Astrocyte of the cerebellum (primary cell): Measurements from ENCODE around the gene GJC2.
"Not testable (repeated sequence)": the region's sequence is repeated elsewhere in the genome, so short reads cannot be mapped to it uniquely, and the experiment has no call there.

Experiments
- DNase-seq: peaks from one replicate; pipeline ENCODE4 v3.0.0-alpha.2; 2011; ENCODE audit warnings: low read depth
- H3K4me3 ChIP-seq: 2 replicates; pipeline ENCODE4 v1.5.1; 2011; ENCODE audit warnings: mild to moderate bottlenecking, low read depth, low read length, moderate library complexity
- in situ Hi-C: cut with HindIII; loops from 2 replicates; pipeline ENCODE4 v1.10.0; 2017; ENCODE audit warnings: low sequenced_read_pairs
- TF ChIP-seq, protein P1 (sequence below): IDR thresholded peaks from 2 replicates; pipeline ENCODE4 v1.5.1; 2012; ENCODE audit warnings: low read length, low read depth, moderate library complexity, mild to moderate bottlenecking; ENCODE audit errors: missing control alignments

Gene GJC2

DNA sequence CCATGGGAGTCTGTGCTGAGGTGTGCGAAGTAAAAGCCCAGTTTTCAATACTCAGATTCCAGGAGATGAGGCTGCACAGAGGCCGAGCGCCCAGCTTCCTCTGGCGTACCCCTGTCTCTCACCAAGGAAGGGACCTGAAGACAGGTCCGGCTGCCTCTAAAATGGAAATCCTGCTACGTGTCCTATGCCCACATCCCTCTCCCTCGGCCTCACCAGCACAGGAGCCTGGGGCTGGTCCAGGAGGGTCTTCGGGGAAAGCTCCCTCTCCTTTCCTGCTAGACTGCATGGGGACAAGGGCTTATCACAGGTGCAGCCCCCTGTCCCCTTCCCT is 41.0 kb upstream of the GJC2 start:
- DNase-seq: no peak
- TF ChIP-seq, protein P1, sequence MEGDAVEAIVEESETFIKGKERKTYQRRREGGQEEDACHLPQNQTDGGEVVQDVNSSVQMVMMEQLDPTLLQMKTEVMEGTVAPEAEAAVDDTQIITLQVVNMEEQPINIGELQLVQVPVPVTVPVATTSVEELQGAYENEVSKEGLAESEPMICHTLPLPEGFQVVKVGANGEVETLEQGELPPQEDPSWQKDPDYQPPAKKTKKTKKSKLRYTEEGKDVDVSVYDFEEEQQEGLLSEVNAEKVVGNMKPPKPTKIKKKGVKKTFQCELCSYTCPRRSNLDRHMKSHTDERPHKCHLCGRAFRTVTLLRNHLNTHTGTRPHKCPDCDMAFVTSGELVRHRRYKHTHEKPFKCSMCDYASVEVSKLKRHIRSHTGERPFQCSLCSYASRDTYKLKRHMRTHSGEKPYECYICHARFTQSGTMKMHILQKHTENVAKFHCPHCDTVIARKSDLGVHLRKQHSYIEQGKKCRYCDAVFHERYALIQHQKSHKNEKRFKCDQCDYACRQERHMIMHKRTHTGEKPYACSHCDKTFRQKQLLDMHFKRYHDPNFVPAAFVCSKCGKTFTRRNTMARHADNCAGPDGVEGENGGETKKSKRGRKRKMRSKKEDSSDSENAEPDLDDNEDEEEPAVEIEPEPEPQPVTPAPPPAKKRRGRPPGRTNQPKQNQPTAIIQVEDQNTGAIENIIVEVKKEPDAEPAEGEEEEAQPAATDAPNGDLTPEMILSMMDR: no peak
- in situ Hi-C loops: loop anchor here (5.0 kb wide), 1 partner anchor 104 kb away; no protein-coding TSS in a partner anchor
- H3K4me3 ChIP-seq: peak overlapping the region; percentile 84

DNA sequence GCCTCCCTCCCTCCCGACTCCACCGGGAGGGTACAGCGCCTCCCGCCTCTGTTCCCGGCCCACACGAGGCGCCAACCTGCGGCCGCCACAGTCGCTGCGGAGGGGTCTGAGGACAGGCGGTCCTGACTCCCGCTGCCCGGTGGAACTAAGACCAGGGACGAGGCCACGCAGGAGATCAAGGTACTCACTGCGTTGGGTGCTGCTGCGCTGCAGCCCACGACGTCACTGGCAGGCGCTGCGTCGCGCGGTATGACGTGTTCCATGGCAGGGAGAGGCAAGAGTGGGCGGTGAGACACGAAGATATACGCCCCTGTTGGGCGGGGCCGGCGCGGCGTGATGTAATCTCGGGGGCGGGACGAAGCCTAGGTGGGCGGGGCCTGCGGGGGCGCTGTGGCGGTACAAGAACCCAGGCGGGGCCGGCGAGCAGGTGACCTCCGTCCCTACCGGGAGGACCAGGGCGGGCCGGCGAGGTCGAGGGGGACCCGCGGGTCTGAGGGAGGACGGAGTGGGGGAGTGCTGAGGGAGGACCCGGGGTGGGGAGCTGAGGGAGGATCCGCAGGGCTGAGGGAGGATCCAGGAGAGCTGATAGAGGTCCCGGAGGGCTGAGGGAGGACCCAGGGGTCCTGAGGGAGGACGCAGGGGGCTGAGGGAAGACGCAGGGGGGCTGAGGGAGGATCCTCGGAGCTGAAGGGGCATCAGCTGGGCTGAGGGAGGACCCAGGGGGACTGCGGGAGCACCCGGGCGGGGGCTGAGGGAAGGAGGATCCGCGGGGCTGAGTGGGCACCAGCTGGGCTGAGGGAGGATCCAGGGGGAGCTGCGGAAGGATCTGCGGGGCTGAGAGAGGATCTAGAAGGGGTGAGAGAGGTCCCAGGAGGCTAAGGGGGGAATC is 40.4 kb upstream of the GJC2 start, which contains the start of gene MRPL55:
TSS of gene MRPL55 (minus strand) at position 227 of the 889 bp plus-strand sequence. CDS start 1,039 bp downstream, outside the sequence.
- TF ChIP-seq, protein P1: no peak
- H3K4me3 ChIP-seq: peak within 1 kb of the TSS; percentile 84
- in situ Hi-C loops: loop anchor here (5.0 kb wide), 1 partner anchor 103 kb away; no protein-coding TSS in a partner anchor
- peak; percentile 87 for DNase-seq

DNA sequence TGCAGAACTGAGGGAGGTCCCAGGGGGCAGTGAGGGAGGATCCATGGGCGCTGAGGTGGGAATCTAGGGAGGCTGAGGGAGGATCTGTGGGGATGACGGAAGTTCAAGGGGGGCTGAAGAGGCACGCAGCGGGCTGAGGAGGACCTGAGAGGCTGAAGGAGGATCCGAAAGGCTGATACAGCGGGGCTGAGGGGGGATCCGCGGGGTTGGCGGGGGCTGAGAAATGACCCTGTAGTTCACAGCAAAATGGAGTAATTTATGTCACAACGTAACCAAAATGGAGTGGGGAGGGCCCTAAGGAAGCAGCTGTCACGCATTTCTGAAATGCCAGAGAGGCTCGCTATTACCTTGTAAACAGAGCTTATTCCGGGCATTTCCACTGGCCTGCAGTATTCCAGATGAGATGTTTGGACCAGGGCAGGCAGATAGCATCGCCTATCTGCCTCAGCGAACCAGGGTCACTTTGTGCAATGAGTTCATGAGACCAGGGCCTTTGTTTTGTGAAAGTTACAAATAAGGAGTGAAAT is 39.7 kb upstream of the GJC2 start:
- peak overlapping the region; percentile 84 for H3K4me3 ChIP-seq
- no peak for DNase-seq
- TF ChIP-seq, protein P1: no peak
- in situ Hi-C loops: loop anchor here (5.0 kb wide), 1 partner anchor 102 kb away; no protein-coding TSS in a partner anchor

DNA sequence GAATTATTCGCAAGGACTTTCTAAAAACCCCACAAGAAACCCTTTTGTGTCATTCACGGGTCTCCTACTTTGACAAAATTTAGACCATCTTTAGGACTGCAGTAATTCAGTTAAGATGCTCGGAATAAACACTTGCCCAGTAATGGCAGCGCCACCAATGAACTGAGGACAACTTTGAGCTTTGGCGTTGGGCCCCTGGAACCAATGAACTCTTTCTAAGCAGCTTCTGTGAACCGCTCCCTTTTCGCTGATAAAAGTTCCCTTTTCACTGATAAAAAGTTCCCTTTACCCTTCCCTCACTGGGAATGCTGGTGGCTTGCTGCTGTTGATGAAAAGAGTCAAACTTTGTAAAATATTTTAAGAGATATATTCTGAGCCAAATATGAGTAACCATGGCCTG is 39.2 kb upstream of the GJC2 start:
- no peak overlapping the region for H3K4me3 ChIP-seq
- in situ Hi-C loops: no loop called here
- TF ChIP-seq, protein P1: no peak
- DNase-seq: no peak

DNA sequence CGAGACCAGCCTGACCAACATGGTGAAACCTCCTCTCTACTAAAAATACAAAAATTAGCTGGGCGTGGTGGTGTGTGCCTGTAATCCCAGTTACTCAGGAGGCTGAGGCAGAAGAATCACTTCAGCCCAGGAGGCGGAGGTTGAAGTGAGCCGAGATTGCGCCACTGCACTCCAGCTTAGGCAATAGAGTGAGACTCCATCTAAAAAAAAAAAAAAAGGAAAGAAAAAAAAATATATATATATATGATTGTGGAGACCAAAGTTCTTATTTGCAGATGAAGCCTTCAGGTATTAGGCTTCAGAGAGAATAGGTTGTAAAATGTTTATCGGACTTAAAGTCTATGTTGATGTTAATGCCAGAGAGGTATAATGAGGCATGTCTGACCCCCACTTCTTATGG is 38.4 kb upstream of the GJC2 start:
- H3K4me3 ChIP-seq, in situ Hi-C loops, DNase-seq: not testable (repeated sequence)

DNA sequence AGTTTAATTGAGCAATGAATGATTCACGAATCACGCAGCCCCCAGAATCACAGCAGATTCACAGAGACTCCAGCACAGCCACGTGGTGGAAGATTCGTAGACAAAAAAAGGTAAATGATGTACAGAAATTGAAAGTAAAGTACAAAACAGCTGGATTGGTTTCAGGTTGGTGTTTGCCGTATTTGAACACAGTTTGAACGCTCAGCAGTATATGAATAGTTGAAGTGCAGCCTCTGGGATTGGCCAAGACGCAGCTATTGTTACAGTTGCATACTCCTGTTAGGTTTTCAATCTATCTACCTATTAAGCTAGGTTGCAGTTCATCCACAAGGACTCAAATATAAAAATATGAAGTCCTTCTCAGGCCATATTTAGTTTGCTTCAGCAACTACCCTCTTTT is 37.6 kb upstream of the GJC2 start:
- TF ChIP-seq, protein P1: no peak
- no peak overlapping the region for H3K4me3 ChIP-seq
- in situ Hi-C loops: no loop called here
- DNase-seq: no peak

DNA sequence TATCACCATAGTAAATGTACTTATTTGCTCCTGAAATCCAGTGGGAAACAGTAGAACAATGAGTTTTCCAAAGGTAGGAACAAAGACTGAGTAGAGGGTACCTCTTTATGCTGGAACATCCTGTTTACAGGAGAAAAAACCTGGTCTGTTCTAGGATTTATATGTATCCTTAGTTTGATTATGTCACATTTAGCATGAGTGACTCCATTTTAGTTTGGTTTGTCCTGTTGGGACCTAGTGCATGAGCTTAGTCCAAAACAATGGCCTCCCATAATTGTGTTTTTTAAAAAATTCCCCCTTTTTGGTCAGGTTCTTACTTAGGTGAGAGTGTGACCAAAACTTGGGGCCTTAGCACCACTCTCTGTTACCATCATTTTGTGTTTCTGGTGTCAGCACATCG is 37.1 kb upstream of the GJC2 start:
- in situ Hi-C loops: no loop called here
- DNase-seq: no peak
- TF ChIP-seq, protein P1: no peak

More for the DNA sequence above, 37.1 kb upstream of the GJC2 start:
- H3K4me3 ChIP-seq: no peak overlapping the region
